GM19452 (cell line): ENCODE data around the gene VSTM1.
"Not testable (repeated sequence)": the region's sequence is repeated elsewhere in the genome, so short reads cannot be mapped to it uniquely, and the experiment has no call there.

Experiments
- ATAC-seq: cut with Tn5 transposase; IDR thresholded peaks from one replicate; pipeline ENCODE4 v1.9.1; 2021; ENCODE audit not compliant: unreplicated experiment

The VSTM1 gene

DNA sequence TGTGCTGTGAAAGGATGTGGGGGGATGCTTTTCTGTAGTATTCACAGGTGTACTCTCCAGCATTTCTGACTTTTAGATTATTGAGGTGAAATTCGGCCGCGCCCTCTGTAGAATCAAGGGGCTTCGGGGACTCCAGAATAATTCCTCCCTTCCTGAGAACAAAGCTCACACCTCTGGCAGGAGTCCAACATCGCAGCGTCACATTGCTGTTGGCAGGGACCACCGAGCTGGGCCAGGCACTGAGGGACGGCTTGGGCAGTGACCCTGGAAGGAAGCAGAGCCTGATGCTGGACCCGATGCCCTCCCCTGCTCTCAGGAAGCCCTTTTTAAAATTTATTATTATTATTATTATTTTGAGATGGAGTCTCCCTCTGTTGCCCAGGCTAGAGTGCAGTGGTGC, 11.2 kb upstream of the VSTM1 start:
- ATAC-seq: no peak

DNA sequence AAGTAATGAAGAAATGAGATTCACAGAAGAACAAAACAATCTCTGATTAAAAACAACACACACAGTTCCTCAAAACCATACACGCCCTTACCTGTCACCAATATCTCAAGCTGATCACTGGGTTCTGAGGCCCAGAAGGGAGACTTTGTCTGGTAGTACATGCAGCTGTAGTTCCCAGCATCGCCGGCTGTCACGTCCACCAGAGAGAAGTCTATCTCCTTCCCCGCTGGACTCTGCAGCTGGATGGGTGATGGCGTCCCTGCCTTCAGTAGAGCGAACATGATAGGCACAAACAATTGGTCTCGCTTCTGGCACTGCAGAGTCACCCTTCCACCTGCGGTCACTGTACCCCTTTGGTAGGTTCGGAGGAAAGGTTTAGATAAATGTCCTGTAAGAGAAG, 10.1 kb upstream of the VSTM1 start:
- ATAC-seq: no peak

DNA sequence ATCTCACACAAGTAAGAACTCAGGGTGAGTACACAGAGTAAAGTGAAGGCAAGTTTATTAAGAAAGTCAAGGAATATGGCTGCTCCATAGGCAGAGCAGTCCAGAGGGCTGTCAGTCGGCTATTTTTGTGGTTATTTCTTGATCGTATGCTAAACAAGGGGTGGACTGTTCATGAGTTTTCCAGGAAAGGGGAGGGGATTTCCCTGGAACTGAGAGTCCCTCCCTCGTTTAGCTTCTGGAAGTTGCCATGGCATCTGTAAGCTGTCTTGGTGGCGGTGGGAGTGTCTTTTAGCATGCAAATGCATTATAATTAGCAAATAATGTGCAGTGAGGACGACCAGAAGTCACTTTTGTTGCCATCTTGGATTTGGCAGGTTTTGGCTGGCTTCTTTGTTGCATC, 5.8 kb upstream of the VSTM1 start:
- no peak for ATAC-seq

DNA sequence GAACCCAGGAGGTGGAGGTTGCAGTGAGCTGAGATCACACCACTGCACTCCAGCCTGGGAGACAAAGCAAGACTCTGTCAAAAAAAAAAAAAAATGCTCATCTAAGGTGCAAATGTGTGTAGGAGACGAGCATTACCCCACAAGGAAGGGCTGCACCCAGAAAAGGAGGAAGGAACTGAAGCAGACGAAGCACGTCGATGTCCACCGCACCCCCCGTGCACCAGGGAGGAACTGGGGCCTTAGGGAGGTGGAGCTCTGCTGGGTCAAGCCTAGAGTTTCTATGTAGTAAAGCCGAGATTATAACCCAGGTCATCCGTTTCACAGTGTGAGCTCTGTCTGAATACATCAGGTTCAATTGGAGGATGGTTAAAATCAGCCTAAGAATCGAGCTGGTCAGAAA, 1.1 kb downstream of the VSTM1 start:
- no peak for ATAC-seq

DNA sequence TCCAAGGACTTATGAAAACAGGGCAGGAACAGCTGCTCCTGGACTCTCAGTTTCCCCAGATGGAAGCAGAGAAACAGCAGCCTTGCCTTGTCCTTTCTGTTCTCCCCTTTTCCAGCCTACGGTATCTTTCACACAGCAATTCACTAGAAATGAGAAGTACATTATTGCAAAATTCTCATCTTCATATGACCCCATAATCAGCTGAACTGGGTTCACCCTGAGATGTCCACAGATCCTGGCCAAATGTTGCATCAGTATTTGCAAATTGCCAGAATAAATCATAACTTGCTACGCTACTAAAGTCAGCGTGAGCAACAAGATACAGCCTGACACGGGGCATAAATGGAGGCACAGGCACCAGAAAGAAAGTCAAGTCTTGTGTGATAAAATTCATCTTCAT, 16.1 kb downstream of the VSTM1 start:
- no peak for ATAC-seq

DNA sequence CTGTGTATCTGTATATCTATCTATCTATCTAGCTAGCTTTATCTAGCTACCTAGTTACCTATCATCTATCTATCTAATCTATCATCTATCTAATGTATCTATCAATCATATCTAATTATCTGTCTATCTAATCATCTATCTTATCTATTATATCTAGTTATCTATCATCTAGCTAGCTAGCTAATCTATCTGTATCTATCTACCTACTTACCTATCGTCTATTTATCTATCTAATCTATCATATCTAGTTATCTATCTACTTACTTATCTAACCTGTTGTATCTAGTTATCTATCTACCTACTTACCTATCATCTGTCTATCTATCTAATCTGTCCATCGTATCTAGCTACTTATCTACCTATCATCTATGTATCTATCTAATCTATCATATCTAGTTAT, 17.9 kb downstream of the VSTM1 start:
- ATAC-seq: no peak

DNA sequence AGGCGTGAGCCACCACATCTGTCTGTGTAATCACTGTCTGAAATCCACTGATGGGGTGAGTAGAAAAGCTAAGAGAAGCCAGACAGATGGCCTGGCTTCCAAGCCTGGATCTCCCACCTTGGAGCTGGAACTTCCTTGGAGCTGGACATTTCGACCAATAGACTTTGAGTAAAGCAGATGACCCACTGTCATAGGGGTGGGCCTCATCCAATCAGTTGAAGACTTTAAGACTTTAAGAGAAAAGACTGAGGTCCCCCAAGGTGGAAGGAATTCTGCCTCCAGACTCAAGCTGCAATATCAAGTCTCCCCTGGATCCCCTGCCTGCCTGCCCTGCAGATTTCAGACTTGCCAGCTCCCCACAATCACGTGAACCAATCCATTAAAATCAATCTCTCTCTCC, 20.7 kb downstream of the VSTM1 start:
- ATAC-seq: no peak

DNA sequence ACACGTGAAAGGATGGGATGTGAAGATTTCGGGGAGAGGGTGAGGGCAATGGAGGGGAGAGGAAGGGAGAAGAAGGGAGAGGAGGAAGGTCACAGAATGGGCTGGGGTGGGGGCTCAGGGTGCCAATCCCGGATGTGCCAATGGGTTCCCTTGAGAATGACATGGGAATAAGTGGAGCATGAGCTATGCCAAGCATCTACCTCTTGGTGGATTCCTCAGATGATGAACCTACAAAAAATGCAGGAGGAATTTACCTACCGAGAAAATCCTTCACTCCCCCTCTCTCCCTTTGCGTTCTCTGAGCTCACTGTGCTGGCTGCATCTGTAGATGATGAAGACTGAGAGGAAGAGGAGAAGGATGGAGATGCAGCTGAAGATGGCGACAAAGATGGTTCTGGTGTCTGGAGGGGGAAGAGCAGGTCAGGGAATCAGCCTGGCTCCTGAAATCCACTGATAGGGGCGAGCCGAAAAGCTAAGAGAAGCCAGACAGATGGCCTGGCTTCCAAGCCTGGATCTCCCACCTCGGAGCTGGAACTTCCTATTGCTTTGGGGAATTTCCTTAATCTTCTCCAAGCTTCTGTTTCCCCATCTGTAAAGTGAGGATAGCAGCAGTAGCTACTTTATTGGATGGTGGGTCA, 21.6 kb downstream of the VSTM1 start:
- ATAC-seq: no peak

DNA sequence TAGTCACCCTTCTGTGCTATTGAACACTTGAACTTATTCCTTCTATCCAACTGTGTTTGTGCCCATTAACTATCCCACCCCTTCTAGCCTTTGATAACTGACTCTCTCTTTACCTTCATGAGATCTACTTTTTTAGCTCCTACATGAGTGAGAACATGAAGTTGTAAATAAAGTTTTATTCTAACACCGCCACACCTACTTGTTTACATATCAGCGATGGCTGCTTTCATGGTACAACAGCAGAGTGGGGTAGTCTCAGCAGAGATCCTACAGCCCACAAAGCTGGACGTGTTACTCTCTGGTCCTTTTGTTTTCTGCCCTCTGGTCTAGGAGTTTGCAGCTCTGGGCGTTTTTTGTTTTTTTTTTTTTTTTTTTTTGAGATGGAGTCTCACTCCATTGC, 23.7 kb downstream of the VSTM1 start:
- no peak for ATAC-seq

DNA sequence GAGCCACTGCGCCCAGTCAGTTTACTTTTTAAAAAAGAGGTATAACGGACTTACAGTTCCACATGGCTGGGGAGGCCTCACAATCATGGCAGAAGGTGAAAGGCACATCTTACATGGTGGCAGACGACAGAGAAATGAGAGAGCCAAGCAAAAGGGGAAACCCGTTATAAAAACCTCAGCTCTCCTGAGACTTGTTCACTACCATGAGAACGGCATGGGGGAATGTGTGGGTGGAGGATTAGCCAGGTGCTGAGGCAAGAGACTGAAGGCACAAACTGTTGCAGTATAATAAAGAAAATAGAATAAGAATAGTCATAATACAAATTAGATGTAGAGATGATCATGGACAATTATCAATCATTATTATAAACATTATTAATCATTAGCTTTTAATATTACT, 27.2 kb downstream of the VSTM1 start:
- not testable (repeated sequence) for ATAC-seq

DNA sequence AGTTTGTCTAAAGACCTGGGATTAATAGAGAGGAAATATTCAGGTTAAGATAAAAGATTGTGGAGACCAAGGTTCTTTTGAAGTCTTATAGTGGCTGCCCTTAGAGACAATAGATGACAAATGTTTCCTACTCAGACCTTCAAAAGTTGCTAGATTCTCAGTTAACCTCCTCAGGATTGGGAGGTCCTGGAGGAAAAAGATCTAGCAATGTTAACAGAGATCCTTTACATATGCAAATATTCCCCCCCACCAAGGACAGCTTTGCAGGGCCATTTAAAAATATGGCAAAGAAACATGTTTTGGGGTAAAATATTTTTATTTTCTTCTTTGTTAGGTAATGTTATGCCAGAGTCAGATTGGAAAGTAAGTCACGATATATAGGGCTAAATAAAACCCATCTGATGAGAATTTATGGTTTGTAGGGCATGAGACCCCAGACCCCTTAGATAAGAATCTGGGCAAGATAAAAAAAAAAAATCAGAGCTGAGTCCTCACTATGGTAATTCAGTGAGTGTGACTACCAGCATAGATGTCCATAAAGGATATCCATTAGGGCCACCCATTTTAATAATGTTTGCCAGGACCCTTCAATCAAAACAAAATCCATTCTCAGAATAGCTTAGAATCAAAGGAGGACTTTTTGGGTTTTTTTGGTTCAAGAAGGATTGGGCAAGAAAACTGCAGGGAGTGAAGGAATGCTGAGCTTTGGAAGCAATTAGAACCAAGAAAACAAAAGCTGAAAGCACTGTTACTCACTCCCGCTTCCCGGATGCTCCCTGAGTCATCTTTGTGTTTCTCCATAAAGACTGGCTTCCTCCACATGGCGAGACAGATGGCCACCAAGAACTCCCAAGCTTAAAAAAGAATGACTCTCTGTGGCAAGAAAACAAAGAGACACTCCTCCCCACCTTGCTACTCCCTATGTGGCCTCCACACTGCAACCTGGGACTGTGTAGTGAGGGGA, 28.2 kb downstream of the VSTM1 start:
- no peak for ATAC-seq

DNA sequence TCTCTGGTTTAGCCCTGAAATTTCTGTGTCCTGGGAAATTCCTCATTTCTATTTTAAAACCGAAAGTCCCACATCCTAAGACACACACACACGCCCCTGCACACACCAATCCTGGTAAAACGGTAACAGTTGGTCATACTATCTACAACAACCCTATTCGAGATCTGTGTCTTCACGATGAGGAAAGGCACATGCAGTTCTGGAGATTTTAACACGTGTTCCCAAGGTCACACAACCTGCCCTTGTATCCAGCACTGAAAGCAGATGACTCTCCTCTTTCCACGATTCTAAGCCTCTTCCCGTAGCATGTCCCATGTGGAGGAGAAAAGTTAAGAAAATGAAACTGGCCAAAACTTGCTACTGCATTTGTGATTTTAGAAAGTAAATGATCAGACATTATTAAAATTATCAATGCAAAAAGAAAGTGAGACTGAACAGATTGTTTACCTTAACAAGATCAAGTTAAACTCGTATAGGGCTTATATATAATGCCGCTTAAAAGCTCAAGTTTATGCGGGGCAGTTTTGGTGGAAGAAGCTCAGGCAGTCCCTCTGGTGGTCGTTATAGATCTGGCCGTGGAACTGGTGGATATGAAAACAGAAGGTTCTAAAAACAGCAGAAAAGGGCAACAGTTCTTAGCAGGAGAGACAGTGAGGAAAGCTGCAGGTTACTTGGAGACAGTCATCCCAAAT, 32.7 kb downstream of the VSTM1 start:
- ATAC-seq: no peak

DNA sequence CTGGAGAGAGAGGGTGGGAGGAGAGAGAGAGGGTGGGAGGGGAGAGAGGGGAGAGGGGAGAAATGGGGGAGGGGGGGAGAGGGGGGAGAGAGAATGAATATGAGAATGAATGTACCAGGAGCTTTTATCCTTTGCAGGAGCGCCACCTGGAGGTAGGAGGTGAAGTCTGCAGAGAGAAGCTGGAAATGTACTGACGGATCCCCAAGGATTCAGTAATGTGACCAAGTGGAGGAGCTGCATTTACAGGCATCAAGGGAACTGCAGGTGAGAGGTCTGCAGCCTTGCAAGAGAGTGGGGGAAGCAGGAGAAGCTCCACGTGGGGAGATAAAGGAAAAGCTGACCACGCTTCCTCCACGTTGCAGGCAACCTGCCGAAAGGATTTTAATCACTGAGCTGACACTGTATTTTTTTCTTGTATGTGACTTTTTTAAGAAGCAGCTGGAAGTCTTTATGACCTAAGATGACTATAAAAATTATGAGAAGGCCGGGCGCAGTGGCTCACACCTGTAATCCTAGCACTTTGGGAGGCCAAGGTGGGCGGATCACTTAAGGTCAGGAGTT, 33.7 kb downstream of the VSTM1 start:
- ATAC-seq: no peak

DNA sequence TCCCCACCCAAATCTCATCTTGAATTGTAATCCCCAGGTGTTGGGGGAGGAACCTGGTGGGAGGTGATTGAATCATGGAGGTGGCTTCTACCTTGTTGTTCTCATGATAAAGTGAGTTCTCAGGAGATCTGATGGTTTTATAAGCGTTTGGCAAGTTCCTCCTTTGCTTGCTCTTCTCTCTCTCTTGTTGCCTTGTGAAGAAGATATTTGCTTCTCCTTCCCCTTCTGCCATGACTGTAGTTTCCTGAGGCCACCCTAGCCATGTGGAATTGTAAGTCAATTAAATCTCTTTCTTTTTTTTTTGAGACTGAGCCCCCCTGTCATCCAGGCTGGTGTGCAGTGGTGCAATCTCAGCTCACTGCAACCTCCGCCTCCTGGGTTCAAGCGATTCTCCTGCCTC, 34.4 kb downstream of the VSTM1 start:
- no peak for ATAC-seq

DNA sequence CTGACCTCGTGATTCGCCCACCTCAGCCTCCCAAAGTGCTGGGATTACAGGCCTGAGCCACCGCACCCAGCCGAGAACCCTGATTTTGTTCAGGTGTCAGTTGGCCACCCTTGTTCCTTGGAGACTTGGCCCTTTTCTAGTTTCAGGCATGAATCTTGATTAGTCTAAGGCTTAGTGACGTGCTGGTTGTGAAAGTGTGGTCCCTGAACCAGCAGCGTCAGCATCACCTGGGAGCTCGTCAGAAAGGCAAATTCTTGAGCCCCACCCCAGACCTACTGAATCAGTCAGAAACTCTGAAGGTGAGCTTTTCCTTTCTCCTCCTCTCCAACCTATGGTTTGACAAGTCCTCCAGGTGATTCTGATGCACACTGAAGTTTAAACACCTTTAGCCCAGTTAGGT, 37.0 kb downstream of the VSTM1 start:
- no peak for ATAC-seq

DNA sequence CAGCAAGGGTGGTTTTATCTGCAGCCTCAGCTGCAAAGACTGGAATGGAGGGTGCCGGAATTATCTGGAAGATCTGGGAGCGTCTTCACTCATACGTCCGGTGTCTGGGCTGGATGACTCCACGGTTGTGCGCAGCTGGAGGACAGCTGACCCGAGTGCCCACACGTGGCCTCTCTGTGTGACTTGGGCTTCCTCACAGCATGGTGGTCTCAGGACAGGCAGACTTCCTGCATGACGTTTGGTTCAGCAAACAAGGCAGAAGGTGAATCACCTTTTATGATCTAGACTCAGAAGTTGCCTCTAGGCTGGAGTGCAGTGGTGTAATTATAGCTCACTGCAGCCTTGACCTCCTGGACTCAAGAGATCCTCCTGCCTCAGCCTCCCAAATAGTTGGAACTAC, 39.0 kb downstream of the VSTM1 start:
- ATAC-seq: no peak

DNA sequence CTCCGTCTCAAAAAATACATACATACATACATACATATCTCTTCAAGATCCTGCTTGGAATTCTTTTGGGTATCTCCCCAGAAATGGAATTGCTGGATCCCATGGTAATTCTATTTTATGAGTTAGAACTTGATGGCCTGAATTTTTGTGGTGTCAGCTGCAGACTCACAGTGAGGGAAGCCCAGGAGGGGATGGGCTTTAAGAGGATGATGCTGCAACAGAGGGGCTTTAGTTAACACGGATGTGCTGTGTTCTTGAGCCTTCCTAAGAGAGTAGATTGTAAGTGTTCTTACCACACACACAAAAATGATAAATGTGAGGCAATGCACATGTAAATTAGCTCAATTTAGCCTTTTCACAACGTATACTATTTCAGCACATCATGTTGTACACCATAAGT, 40.5 kb downstream of the VSTM1 start:
- no peak for ATAC-seq

DNA sequence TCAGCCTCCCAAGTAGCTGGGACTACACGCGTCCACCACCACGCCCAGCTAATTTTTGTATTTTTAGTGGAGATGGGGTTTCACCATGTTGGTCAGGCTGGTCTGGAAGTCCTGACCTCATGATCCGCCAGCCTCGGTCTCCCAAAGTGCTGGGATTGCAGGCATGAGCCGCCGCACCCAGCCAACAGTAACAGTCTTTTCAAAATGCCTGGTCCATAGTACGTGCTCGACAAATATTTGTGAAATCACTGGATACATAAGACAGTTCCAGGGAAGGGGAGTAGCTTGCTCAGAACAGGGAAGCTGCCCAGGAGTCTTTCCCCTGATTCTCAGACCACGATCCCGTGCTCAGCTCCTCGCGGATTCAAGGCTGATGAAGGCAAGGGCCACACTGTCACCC, 41.8 kb downstream of the VSTM1 start:
- no peak for ATAC-seq

DNA sequence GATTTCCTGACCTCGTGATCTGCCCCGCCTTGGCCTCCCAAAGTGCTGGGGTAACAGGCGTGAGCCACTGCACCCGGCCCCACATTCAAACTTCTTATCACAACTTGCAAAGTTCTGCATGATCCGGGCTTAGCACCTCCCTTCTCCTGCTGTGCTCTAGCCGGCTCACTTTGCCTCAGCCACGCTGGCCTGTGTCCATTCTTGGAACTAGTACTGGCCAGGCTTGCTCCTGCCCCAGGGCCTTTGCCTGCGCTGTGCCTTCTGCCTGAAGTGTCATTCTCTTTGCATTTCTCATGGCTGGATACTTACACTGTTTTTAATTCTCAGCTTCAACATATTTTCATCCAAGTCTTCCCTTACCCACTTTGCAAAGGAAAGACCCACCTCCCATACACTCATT, 42.3 kb downstream of the VSTM1 start:
- ATAC-seq: no peak

DNA sequence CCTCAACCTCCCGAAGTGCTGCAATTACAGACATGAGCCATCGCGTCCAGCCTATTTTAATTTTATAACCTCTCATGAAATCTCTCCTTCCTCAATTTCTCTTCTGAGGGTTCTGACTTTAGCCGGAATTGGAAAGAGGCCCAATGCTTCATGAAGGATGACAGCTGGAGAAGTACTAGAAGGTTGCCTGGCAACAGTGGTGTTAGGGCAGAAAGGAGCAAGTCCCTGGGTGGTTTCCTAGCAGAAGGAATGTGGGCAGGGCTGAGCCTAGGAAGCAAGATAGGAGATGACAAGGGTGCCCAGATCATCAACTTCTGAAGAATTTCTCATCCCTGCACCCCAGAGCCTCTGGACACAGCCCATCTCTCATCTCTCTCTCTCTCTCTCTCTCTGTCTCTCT, 46.4 kb downstream of the VSTM1 start:
- no peak for ATAC-seq

DNA sequence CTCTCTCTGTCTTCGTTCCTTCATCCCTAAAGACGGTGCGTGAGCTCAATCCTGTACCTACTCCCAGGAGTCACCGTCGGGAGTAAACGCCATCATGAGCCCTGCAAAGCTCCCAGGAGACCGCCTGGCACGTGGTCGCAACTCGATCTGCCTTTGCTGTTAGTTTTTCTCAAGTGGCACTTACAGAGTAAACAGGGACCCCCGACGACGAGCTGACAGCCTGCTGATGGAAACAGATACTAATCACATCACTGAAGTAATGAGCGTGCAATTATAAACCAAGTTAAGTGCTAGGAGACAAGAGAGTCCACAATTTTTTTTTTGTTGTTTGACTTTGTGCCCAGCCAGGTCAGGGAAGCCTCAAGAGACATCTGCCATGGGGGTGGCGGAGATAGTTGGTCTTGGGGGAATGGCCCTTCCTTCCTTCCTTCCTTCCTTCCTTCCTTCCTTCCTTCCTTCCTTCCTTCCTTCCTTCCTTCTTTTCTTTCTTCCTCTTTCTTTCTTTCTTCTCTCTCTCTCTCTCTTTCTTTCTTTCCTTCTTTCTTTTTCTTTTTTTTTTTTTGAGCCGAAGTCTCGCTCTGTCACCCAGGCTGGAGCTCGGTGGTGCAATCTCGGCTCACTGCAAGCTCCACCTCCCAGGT, 48.7 kb downstream of the VSTM1 start:
- no peak for ATAC-seq
